Tibial nerve (tissue), 4 donors: ENCODE measurements around the gene TMEM181.

Experiments
- EP300 ChIP-seq, 2 donors: sonication (generic); formaldehyde crosslinking; IDR thresholded peaks; one replicate each; pipeline ENCODE4 v1.6.1; 2017; ENCODE audit warnings: antibody characterized with exemption in 2 of 2, mild to moderate bottlenecking in 1 of 2
- TF ChIP-seq, protein P1 (sequence below), 5 experiments: fragments of 200-600 bp in 3 of 5; fragments of 450-650 bp in 2 of 5; sonication (generic) in 3 of 5; IDR thresholded peaks; one replicate each; pipeline ENCODE4 v1.5.1; 2016 to 2019; ENCODE audit warnings: antibody characterized with exemption in 5 of 5, mild to moderate bottlenecking in 3 of 5, moderate library complexity in 2 of 5

DNA sequence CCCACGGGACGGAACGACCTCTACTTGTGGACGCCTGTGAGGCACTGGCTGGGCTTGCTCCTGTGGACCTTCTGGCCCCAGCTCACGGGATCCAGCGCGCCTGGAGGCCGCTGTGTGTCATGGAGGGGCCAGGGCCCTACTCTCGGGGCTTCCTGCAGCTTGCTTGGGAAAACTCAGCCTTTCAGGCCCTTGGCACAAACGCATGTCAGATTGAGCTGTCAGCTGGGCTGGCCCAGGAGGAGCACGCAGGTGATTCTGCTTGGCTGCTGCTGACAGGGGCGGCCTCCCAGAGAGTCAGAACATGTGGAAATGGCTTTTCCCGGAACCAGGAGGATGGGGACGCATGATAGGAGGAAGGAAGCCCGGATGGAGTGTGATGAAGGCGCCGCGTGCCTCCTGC, 39.7 kb downstream of the TMEM181 start:
- TF ChIP-seq, protein P1, sequence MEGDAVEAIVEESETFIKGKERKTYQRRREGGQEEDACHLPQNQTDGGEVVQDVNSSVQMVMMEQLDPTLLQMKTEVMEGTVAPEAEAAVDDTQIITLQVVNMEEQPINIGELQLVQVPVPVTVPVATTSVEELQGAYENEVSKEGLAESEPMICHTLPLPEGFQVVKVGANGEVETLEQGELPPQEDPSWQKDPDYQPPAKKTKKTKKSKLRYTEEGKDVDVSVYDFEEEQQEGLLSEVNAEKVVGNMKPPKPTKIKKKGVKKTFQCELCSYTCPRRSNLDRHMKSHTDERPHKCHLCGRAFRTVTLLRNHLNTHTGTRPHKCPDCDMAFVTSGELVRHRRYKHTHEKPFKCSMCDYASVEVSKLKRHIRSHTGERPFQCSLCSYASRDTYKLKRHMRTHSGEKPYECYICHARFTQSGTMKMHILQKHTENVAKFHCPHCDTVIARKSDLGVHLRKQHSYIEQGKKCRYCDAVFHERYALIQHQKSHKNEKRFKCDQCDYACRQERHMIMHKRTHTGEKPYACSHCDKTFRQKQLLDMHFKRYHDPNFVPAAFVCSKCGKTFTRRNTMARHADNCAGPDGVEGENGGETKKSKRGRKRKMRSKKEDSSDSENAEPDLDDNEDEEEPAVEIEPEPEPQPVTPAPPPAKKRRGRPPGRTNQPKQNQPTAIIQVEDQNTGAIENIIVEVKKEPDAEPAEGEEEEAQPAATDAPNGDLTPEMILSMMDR (IDR thresholded peaks at IDR 0.05): no peak
- no peak for TF ChIP-seq EP300 (IDR thresholded peaks at IDR 0.05)
